Thyroid gland (tissue), 4 donors: ENCODE data around the gene FAM89B. TPM values are rescaled to one million over a fixed set of nuclear protein-coding genes. Genes with fewer than 3 reads are reported as not detected.

Source experiments
- DNase-seq, 2 donors: peaks; one replicate each; pipeline ENCODE4 v3.0.0-alpha.2; 2019
- H3K27ac ChIP-seq, 3 donors: fragments of 200-600 bp; sonication (generic); 1 replicate in 2 of 3; 2 replicates in 1 of 3; pipeline ENCODE4 v1.5.1; 2016 to 2019; ENCODE audit warnings: mild to moderate bottlenecking in 1 of 3, moderate library complexity in 1 of 3
- H3K27me3 ChIP-seq: fragments of 200-600 bp; sonication (generic); one replicate; pipeline ENCODE4 v1.5.1; 2019
- H3K36me3 ChIP-seq, 2 donors: fragments of 200-600 bp; sonication (generic); one replicate each; pipeline ENCODE4 v1.5.1; 2016 to 2019
- H3K4me1 ChIP-seq, 2 donors: fragments of 200-600 bp; sonication (generic); one replicate each; pipeline ENCODE4 v1.5.1; 2017 to 2019
- H3K4me3 ChIP-seq, 3 donors: fragments of 200-600 bp; sonication (generic); replicated peaks in 1 of 3; 1 replicate in 2 of 3; 2 replicates in 1 of 3; pipeline ENCODE4 v1.5.1; 2016; ENCODE audit warnings: mild to moderate bottlenecking in 1 of 3
- H3K9me3 ChIP-seq: fragments of 200-600 bp; sonication (generic); one replicate; pipeline ENCODE4 v1.5.1; 2017
- CTCF ChIP-seq, 6 experiments: fragments of 200-600 bp in 3 of 6; fragments of 450-650 bp in 3 of 6; sonication (generic) in 3 of 6; IDR thresholded peaks; one replicate each; pipeline ENCODE4 v1.5.1; 2016 to 2019; ENCODE audit warnings: antibody characterized with exemption in 6 of 6, mild to moderate bottlenecking in 2 of 6, inconsistent platforms in 1 of 6, moderate library complexity in 1 of 6
- POLR2A ChIP-seq, 2 donors: fragments of 450-650 bp; IDR thresholded peaks; one replicate each; pipeline ENCODE4 v1.6.1; 2017; ENCODE audit warnings: antibody characterized with exemption in 2 of 2, mild to moderate bottlenecking in 2 of 2, moderate library complexity in 1 of 2
- WGBS, 2 donors: methylation state at CpG; one replicate each; pipeline ENCODE4 v1.1.5; 2017; 5-methylcytosine and 5-hydroxymethylcytosine counted together
- intact Hi-C: fragments of 100-400 bp; cut with DNase I; formaldehyde crosslinking; loops from one replicate; pipeline ENCODE4 v1.15.1; 2023
- total RNA-seq, 4 donors: library from RNA; depleted of rRNA; stranded (reverse); fragments of >200 nt; gene quantifications; one replicate each; pipeline ENCODE4 v1.2.3, GENCODE V29; 2016

The FAM89B gene
- total RNA-seq, 4 donors from 2014 or later = 26.9 to 55.5 (median 43.2) TPM

- Histone ChIP-seq H3K27me3 (no peaks in the 10 kb centered on the region), H3K4me3 (no peak overlapping the region), H3K4me1 (peaks cover 0 to 8% of the 10 kb centered on the region in 2 donors), H3K9me3 (no peaks in the 10 kb centered on the region), H3K36me3 (peaks cover 32 to 36% of the 10 kb centered on the region in 2 donors), H3K27ac (no peak overlapping the region)
- intact Hi-C loops = loop anchor here (5.0 kb wide), 1 partner anchor 198 kb away; no protein-coding TSS in a partner anchor
- TF ChIP-seq POLR2A (IDR thresholded peaks at IDR 0.05) (no peak), CTCF (IDR thresholded peaks at IDR 0.05) (no peak)
- no peak for DNase-seq
- 90 to 100% methylated on average over 3 to 4 of the region's 6 CpGs for WGBS, 2 donors
These were observed 27.6 kb downstream of the FAM89B start for GRCh38 chr11:65599955-65600246.

- 100% methylated on average over 1 of the region's 1 CpG for WGBS, 2 donors
- Histone ChIP-seq H3K9me3 (no peaks in the 10 kb centered on the region), H3K27me3 (no peaks in the 10 kb centered on the region), H3K27ac (no peak overlapping the region), H3K4me1 (peaks cover 5 to 23% of the 10 kb centered on the region in 2 donors), H3K4me3 (no peak overlapping the region), H3K36me3 (peaks cover 27 to 28% of the 10 kb centered on the region in 2 donors)
- no peak for DNase-seq
- TF ChIP-seq POLR2A (IDR thresholded peaks at IDR 0.05) (no peak), CTCF (IDR thresholded peaks at IDR 0.05) (no peak)
- intact Hi-C loops = no loop called here
These were observed 31.9 kb downstream of the FAM89B start for GRCh38 chr11:65604258-65604657.

- TF ChIP-seq CTCF (IDR thresholded peaks at IDR 0.05) (no peak), POLR2A (IDR thresholded peaks at IDR 0.05) (peak in 1 of 2 donors; percentile 12)
- H3K27ac ChIP-seq = peak overlapping the region; percentile 49 to 80 (median 78)
- H3K9me3 ChIP-seq = no peaks in the 10 kb centered on the region
- 30 to 55% methylated on average over 51 to 62 of the region's 67 CpGs for WGBS, 2 donors
- intact Hi-C loops = no loop called here
- peak overlapping the region in 1 of 3 donors; percentile 15 for H3K4me3 ChIP-seq
- peaks cover 10 to 42% of the 10 kb centered on the region in 2 donors for H3K4me1 ChIP-seq
- DNase-seq = peak; percentile 94 to 97
- H3K27me3 ChIP-seq = no peaks in the 10 kb centered on the region
- peaks cover 25% of the 10 kb centered on the region in 2 donors for H3K36me3 ChIP-seq
These were observed 34.7 kb downstream of the FAM89B start for GRCh38 chr11:65606876-65607613.

- Histone ChIP-seq H3K27ac (peak overlapping the region in 1 of 3 donors; percentile 44), H3K27me3 (no peaks in the 10 kb centered on the region), H3K4me1 (peaks cover 18 to 48% of the 10 kb centered on the region in 2 donors), H3K36me3 (peaks cover 25% of the 10 kb centered on the region in 2 donors), H3K9me3 (no peaks in the 10 kb centered on the region), H3K4me3 (peak overlapping the region in 1 of 3 donors; percentile 15)
- TF ChIP-seq CTCF (IDR thresholded peaks at IDR 0.05) (no peak), POLR2A (IDR thresholded peaks at IDR 0.05) (no peak)
- WGBS, 2 donors = 79 to 80% methylated on average over 30 to 33 of the region's 37 CpGs
- DNase-seq = no peak
- intact Hi-C loops = no loop called here
These were observed 35.5 kb downstream of the FAM89B start for GRCh38 chr11:65607614-65608426.

GRCh38 chr11:65609229-65609628 is 36.9 kb downstream of the FAM89B start:
- H3K4me1 ChIP-seq = peaks cover 28 to 54% of the 10 kb centered on the region in 2 donors
- no peak for DNase-seq
- no peaks in the 10 kb centered on the region for H3K27me3 ChIP-seq
- WGBS, 2 donors = 74 to 79% methylated on average over 3 of the region's 3 CpGs
- TF ChIP-seq CTCF (IDR thresholded peaks at IDR 0.05) (no peak), POLR2A (IDR thresholded peaks at IDR 0.05) (no peak)
- H3K9me3 ChIP-seq = no peaks in the 10 kb centered on the region
- no peak overlapping the region for H3K4me3 ChIP-seq
- H3K27ac ChIP-seq = no peak overlapping the region
- intact Hi-C loops = no loop called here
- peaks cover 14 to 16% of the 10 kb centered on the region in 2 donors for H3K36me3 ChIP-seq
